WTC11 (cell line): ENCODE measurements around the gene BBOX1. TPM values are rescaled to one million over a fixed set of nuclear protein-coding genes. Genes with fewer than 3 reads are reported as not detected.

Experiments used
- ATAC-seq: fragments of 200-7000 bp; cut with Tn5 transposase; 2 replicates; pipeline ENCODE4 v1.10.0; 2021; ENCODE audit warnings: mild to moderate bottlenecking, moderate library complexity
- CTCF ChIA-PET: fragments of 300-600 bp; sonication (Branson Sonifier 250); formaldehyde crosslinking; loops from one replicate; lab custom pipeline; 2021; ENCODE audit warnings: antibody characterized with exemption; lab: Charles Lee
- POLR2A ChIA-PET: fragments of 350-600 bp; sonication (Branson Sonifier 250); formaldehyde crosslinking; loops from one replicate; lab custom pipeline; 2021; ENCODE audit warnings: antibody characterized with exemption; lab: Charles Lee
- DNase-seq: peaks from one replicate; pipeline ENCODE4 v3.0.0; 2021; ENCODE audit warnings: low spot score
- H3K27ac Mint-ChIP-seq: 2 replicates; pipeline ENCODE4 v1.8.0; 2021; ENCODE audit warnings: mixed read lengths
- H3K27me3 Mint-ChIP-seq: 2 replicates; pipeline ENCODE4 v1.8.0; 2021; ENCODE audit warnings: low read depth, mild to moderate bottlenecking, moderate library complexity, mixed read lengths
- H3K36me3 Mint-ChIP-seq: 2 replicates; pipeline ENCODE4 v1.8.0; 2021; ENCODE audit warnings: mixed read lengths
- H3K4me1 Mint-ChIP-seq: 2 replicates; pipeline ENCODE4 v1.8.0; 2022; ENCODE audit warnings: mixed read lengths
- H3K4me3 Mint-ChIP-seq: 2 replicates; pipeline ENCODE4 v1.8.0; 2021; ENCODE audit warnings: mild to moderate bottlenecking, moderate library complexity, mixed read lengths
- H3K9me3 Mint-ChIP-seq: 2 replicates; pipeline ENCODE4 v1.8.0; 2021; ENCODE audit warnings: mixed read lengths
- AFF4 ChIP-seq: sonication (generic); formaldehyde crosslinking; IDR thresholded peaks from 2 replicates; pipeline ENCODE4 v1.8.1; 2023; ENCODE audit warnings: mild to moderate bottlenecking, missing genetic modification reagents, borderline replicate concordance
- ARID4B ChIP-seq: sonication (generic); formaldehyde crosslinking; IDR thresholded peaks from 2 replicates; pipeline ENCODE4 v1.8.0; 2023; ENCODE audit warnings: missing genetic modification reagents, mild to moderate bottlenecking, borderline replicate concordance
- ATF2 ChIP-seq: sonication (generic); formaldehyde crosslinking; IDR thresholded peaks from 2 replicates; pipeline ENCODE4 v1.8.1; 2022; ENCODE audit warnings: low read depth, missing genetic modification reagents, borderline replicate concordance
- CBFB ChIP-seq: sonication (generic); formaldehyde crosslinking; IDR thresholded peaks from 2 replicates; pipeline ENCODE4 v1.8.1; 2022; ENCODE audit warnings: mild to moderate bottlenecking, low read depth, missing genetic modification reagents
- CDX4 ChIP-seq: fragments of 250-450 bp; sonication (Bioruptor Pico); IDR thresholded peaks from 2 replicates; pipeline ENCODE4 v1.9.0; 2021; ENCODE audit warnings: moderate library complexity, mild to moderate bottlenecking, inconsistent platforms, borderline replicate concordance
- ERG ChIP-seq: fragments of 250-450 bp; sonication (Bioruptor Pico); IDR thresholded peaks from 2 replicates; pipeline ENCODE4 v1.8.0; 2021; ENCODE audit warnings: mild to moderate bottlenecking
- FOXP4 ChIP-seq: sonication (generic); formaldehyde crosslinking; IDR thresholded peaks from 2 replicates; pipeline ENCODE4 v1.8.0; 2022; ENCODE audit warnings: mild to moderate bottlenecking, missing genetic modification reagents
- GTF2I ChIP-seq: fragments of 250-450 bp; sonication (Bioruptor Pico); conservative IDR thresholded peaks from 2 replicates; pipeline ENCODE4 v1.4.0; 2021; ENCODE audit warnings: mild to moderate bottlenecking
- MLX ChIP-seq: sonication (generic); formaldehyde crosslinking; IDR thresholded peaks from 2 replicates; pipeline ENCODE4 v1.8.1; 2023; ENCODE audit warnings: mild to moderate bottlenecking, missing genetic modification reagents, moderate library complexity
- NR1H2 ChIP-seq: sonication (generic); formaldehyde crosslinking; IDR thresholded peaks from 2 replicates; pipeline ENCODE4 v1.9.0; 2021; ENCODE audit warnings: mild to moderate bottlenecking, moderate library complexity, missing genetic modification reagents
- PRDM15 ChIP-seq: sonication (generic); formaldehyde crosslinking; IDR thresholded peaks from 2 replicates; pipeline ENCODE4 v1.8.0; 2022; ENCODE audit warnings: missing genetic modification reagents
- RORB ChIP-seq: fragments of 250-450 bp; sonication (Bioruptor Pico); IDR thresholded peaks from 2 replicates; pipeline ENCODE4 v1.9.0; 2021; ENCODE audit warnings: mild to moderate bottlenecking
- ZBTB43 ChIP-seq: sonication (generic); formaldehyde crosslinking; IDR thresholded peaks from 2 replicates; pipeline ENCODE4 v1.8.1; 2023; ENCODE audit warnings: mild to moderate bottlenecking, missing genetic modification reagents
- ZNF416 ChIP-seq: fragments of 250-450 bp; sonication (Bioruptor Pico); IDR thresholded peaks from 2 replicates; pipeline ENCODE4 v1.9.0; 2021; ENCODE audit warnings: mild to moderate bottlenecking, inconsistent platforms
- ZNF423 ChIP-seq: fragments of 250-450 bp; sonication (Bioruptor Pico); IDR thresholded peaks from 2 replicates; pipeline ENCODE4 v2.1.2; 2022; ENCODE audit warnings: mild to moderate bottlenecking, moderate library complexity
- ZNF671 ChIP-seq: fragments of 250-450 bp; sonication (Bioruptor Pico); IDR thresholded peaks from 2 replicates; pipeline ENCODE4 v1.8.0; 2021; ENCODE audit warnings: mild to moderate bottlenecking
- total RNA-seq: library from RNA; stranded (reverse); gene quantifications from 3 replicates; pipeline ENCODE4 v1.2.3, GENCODE V29; 2021

The BBOX1 gene
- total RNA-seq, 1 experiment from 2014 or later, result not detected

GRCh38 chr11:27173545-27173944 lies 132.9 kb downstream of the BBOX1 start (continued):
- no peak for TF ChIP-seq ATF2 (CRISPR knock-in tag)
- TF ChIP-seq PRDM15 (CRISPR knock-in tag), result no peak
- TF ChIP-seq FOXP4 (CRISPR knock-in tag), result no peak
- no peak for TF ChIP-seq ZNF416 (CRISPR knock-in tag)
- no peak for TF ChIP-seq ZNF423 (CRISPR knock-in tag)
- TF ChIP-seq MLX, result no peak
- TF ChIP-seq NR1H2, result no peak
- TF ChIP-seq ERG (CRISPR knock-in tag), result no peak

- Mint-ChIP-seq H3K27me3 (no peaks in the 10 kb centered on the region; the same call in 1 of the 2 replicates), H3K4me3 (no peak overlapping the region), H3K36me3 (no peaks in the 10 kb centered on the region), H3K4me1 (no peaks in the 10 kb centered on the region), H3K27ac (no peak overlapping the region; the same call in 1 of the 2 replicates), H3K9me3 (no peaks in the 10 kb centered on the region; the same call in 1 of the 2 replicates)
- DNase-seq, result no peak
- TF ChIP-seq GTF2I (CRISPR knock-in tag), result no peak
- TF ChIP-seq RORB, result no peak
- no peak for TF ChIP-seq ARID4B (CRISPR knock-in tag)
- TF ChIP-seq AFF4 (CRISPR knock-in tag), result no peak
- no peak for TF ChIP-seq CBFB (CRISPR knock-in tag)
- TF ChIP-seq ZNF423 (CRISPR knock-in tag), result no peak
- TF ChIP-seq ZNF671, result no peak
- no peak for TF ChIP-seq ZBTB43 (CRISPR knock-in tag)
- no peak for TF ChIP-seq CDX4 (CRISPR knock-in tag)
- ChIA-PET POLR2A (no interaction called here), CTCF (interaction anchor here (1.6 kb wide), 1 partner anchor 312 kb away, joined by 6 read pairs; no protein-coding TSS in a partner anchor)
- ATAC-seq, result no peak
Observed at GRCh38 chr11:27174021-27174420, 133.4 kb downstream of the BBOX1 start.
